GDM1 (cell line): Measurements from ENCODE around the gene LARP4.
"Not testable (repeated sequence)": the region's sequence is repeated elsewhere in the genome, so short reads cannot be mapped to it uniquely, and the experiment has no call there.

ENCODE experiments used
- DNase-seq: peaks from one replicate; lab custom pipeline; 2025; lab: John Stamatoyannopoulos, UW

LARP4 gene

DNA sequence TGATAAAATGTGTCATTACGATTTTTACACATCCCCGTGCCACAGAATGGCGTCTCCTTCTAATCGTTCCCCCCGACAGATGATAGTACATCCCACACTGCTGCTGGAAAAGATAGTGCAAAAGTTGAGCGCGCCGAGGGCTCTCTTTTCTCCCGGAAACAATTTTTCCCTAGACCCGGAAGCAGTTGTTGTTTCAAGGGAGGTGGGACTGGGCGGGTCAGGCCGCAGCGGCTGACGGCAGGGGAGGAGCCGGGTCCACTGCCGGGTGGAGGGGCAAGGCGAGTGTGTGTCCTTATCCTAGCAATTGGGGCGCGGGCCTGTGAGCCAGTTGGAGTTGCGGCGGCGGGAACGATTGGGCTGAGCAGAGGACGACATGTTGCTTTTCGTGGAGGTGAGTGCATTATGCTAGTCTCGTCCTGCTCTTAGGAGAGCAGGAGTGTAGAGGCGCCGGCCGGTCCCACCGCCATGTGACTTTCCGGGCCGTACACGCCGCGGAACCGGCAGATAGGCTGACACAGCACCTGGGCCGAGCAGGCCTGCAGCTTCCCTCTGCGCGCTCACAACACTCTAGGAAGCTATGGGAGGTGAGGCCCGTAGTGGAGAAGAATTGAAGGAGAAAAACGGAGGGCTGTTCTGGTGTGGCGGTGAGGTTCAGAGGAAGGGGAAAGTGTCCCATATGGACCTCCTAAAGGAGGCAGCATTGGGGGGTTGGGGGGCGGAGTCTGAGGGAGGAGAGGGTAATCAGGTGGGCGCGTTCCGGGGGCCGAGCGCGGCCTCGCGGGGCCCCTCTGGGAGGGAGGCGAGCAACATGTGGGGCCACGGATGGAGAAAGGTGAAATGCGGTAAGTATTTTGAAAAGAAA, at the start of gene LARP4:
Gene LARP4 (plus strand): TSS at position 248 of the 862 bp plus-strand sequence. CDS start 126 bp downstream, at position 374.
- DNase-seq, result peak; percentile 93

DNA sequence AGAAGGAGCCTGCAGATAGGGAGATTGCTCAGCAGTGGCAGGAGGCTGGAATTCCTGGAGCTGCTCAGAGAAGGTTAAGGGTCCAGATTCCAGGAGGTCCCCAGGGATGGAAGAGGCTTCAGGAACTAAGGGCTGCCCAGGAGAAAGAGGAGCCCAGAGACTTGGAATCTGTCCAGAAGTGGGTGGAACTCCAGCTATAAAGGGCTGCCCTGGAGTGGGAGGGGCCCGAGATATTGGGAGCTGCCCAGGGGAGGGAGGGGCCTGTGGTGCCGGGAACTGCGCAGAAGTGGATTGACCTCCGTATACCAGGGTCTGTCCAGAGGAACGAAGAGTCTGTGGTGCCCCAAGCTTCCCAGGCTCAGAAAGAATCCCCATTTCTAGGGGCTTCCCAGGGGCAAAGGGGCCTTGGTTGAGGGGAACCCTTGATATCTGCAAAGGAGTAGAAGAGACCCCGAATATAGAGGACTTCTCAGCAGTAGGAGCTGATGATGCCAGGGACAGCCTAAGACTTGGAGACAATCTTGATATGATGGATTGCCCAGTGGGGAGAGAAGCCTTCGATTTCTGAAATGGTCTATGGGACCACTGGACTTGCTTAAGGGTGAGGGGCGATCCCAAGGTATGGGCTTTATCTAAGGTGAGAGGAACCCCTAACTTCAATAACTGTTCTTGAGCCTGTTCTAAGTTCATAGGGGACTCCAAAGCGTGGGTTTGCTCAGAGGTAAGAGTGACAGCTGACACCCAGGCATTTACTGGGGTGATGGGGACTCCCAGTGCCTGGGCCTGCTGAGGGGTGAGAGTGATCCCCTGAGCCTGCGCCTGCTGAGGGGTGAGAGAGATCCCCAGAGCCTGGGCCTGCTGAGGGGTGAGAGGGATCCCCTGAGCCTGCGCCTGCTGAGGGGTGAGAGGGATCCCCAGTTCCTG, 49.3 kb upstream of the LARP4 start:
- no peak for DNase-seq

DNA sequence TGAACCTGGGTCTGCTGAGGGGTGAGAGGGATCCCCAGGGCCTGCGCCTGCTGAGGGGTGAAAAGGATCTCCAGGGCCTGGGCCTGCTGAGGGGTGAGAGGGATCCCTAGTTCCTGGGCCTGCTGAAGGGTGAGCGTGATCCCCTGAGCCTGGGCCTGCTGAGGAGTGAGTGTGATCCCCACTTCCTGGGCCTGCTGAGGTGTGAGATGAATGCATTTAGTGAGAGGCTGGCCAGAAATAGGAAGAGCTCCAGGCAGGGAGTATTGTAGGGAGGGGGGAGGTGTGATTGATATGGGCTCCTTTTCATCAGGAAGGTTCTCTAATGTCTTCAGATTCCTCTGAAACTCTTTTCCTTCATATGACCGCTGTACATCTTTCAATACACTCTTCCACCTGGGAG, 47.3 kb upstream of the LARP4 start:
- DNase-seq, result no peak

DNA sequence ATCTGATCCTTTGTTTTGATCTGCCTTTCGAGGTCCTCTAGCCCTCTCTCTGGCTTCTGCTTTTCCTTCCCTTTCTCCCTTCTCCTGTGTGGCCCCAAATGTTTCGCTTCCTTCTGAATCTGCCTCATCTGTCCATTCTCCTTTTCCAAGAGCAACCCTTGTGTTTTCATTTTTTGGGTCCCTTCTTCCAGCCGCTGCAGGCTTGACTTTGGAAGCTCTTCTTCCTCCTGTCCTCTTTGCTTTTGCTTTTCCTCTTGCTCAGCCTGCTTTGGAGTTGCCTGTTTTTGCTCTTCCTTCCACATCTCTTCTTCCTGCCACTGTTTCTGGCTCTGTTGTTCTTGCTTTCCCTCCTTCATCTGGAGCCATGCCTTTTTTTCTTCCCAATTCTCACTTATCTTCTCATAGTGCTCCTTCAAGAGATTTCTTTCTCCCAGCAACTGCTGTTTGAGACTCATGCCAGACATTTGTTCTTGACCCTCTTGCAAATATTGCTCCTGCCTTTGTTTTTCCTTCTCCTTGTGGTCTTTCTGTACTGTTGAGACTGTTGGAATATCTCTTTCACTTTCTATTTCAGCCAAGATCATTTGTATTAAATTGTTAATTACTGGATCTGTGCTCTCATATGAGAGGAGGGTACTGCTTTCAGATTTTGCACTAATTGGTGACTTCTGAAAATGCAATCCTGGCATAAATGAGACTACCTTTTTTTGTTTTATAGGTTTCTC, 46.7 kb upstream of the LARP4 start:
- DNase-seq, result no peak

DNA sequence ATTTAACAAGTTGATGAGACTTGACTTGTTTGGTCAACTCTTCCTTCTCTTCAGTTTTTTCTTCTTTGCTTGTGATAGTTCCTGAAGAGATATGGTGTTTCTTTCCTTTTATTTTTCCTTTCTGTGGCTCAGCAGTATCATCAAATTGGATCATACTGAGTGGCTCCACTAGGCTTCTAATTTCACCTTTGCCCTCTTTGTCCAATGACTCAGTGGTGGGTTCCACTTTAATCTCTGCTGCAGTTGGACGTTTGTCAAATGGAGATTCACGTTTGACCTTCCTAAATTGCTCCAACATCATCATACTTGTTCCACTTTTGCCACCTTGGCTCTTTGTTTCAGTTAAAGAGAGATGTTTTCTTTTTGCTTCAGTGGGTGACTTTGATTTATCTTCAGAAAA, 45.8 kb upstream of the LARP4 start:
- no peak for DNase-seq

DNA sequence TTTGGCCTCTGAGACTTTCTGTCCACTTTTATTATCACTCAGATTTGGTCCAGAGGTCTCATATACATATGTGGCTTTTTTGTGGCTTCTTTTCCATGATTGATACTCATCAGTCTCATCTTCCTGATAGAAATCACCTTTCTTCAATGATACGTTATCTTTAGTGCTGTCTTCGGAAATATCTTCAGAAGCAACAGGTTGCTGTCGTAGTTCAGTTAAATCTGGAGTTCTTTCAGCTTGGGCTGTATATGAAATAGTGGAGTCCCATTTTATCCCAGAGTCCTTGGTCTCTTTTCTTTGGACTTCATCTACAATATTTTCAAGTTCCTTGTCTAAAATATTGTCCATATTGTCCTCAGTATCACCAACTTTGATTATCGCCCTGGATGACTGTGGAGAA, 45.3 kb upstream of the LARP4 start:
- no peak for DNase-seq

DNA sequence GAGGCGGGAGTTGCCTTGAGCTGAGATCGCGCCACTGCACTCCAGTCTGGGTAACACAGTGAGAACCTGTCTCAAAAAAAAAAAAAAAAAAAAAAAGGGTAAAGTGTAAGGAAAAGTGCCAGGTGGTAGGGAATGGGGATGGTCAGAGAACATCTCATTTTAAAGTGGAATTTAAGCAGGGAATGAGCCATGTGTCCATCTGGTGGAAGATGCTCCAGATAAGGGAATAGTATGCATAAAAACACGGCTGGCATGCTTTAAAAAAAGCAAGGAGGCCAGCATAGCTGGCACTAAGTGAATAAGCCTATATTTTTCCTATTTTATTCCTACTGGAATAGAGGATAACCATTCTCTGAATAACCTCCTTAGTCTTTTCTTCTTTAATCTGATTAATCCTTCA, 38.0 kb upstream of the LARP4 start:
- no peak for DNase-seq

DNA sequence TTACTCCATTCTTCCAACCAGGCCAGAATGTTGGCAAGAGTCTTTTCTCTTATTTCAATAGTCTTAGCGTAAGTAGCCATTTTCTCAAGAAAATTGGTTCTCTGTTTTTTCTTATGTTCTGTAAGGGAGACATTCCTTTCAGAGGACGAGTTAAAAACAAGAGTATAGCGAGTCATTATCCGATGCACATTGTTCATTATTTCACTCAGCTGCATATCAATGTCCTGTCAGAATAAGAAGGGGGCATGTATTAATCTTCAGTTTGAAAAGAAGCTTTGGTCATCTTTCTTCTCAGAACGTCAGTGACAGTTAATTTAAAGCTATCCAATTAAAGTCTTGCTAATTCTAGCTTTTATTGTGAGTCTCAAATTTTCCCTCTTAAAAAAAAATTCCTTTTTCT, 37.5 kb upstream of the LARP4 start:
- DNase-seq, result no peak

DNA sequence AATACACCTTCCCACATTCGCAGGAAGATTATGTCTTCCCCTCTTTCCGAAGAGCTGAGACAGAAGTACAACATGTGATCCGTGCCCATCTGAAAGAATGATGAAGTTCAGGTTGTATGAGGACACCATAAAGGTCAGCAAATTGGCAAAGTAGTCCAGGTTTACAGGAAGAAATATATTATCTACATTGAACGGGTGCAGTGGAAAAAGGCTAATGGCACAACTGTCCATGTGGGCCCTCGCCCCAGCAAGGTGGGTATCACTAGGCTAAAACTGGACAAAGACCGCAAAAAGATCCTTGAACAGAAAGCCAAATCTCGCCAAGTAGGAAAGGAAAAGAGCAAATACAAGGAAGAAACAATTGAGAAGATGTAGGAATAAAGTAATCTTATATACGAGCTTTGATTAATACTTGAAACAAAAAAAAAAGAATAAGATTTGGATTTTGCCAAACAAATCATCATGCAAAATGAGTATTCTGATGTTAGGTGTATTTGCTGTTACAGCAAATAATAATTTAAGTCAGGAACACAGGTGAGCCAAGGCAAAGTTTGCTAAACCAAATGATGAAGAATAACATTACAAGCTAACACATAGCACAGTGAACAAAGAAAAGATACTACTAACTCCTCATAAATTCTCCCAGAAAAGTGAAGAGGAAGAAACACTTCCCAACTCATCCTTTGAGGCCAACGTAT, 34.8 kb upstream of the LARP4 start:
- DNase-seq, result no peak

DNA sequence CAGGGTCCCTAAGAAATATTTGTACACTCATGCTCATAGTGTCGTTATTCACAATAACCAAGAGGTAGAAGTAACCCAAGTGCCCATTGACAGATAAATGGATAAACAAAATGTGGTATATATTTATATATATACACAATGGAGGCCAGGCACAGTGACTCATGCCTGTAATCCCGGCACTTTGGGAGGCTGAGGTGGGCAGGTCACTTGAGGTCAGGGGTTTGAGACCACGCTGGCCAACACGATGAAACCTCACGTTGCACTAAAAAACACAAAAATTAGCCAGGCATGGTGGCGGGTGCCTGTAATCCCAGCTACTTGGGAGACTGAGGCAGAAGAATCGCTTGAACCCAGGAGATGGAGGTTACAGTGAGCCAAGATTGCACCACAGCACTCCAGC, 30.0 kb upstream of the LARP4 start:
- not testable (repeated sequence) for DNase-seq

DNA sequence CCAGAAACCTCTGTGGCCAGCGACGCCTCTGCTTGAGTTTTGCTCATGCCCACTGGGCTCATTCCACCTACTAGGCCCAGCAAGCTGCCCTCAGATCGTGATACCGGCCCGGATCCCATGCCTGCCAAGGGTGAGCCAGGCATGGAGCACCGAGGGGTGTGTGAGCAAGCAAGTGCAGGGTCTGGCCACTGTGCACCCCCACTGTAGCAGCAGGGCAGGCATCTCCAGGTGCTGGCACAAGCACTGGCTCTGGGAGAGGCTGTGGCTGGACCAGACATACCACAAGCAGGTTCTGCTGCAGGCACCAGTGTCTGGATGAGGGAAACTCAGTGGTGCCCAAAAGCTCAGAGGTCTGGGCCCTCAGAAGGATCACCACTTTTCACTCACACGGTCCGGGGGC, 24.9 kb upstream of the LARP4 start:
- no peak for DNase-seq

DNA sequence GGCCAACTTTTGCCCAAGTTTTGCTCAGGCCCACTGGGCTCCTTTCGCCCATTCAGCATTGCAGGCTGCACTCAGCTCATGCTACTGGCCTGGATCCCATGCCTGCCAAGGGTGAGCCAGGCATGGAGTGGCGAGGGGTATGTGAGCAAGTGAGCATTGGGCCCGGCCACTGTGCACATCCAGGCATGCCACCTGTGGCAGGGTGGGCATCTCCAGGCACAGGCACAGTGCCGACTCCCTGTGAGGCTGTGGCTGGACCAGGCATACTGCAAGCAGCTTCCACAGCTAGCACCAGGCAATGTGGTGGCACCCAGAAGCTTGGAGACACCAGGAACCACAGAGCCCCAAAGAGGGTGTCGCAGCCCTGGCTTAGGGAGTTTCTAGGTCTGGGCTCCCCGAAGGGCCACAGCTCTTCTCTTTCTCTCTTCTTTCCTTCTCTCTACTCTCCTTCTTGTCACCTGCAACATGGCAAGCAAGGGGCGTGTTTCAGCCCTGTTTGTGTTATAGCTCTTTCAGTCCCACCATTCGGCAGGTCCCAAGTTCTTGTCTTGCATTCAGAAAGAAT, 19.8 kb upstream of the LARP4 start:
- DNase-seq, result no peak

DNA sequence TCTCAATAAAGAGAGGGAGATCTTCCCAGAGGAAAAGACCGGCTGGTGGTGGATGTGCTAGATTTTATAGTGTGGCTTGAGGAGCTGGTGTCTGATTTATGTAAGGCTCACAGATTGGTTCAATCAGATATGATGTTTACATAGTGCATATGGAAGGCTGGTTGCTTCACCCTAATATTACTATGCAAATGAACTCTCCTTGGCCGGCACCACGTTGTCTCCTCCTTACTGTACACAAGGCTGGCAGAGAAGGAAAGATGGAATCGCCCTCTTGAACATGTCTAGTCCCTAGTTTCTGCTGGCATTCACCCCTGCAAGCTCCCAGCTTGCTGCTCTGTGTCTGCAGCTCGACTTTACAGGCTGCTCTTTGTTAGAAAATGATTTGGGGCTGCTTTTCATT, 13.2 kb upstream of the LARP4 start:
- no peak for DNase-seq

DNA sequence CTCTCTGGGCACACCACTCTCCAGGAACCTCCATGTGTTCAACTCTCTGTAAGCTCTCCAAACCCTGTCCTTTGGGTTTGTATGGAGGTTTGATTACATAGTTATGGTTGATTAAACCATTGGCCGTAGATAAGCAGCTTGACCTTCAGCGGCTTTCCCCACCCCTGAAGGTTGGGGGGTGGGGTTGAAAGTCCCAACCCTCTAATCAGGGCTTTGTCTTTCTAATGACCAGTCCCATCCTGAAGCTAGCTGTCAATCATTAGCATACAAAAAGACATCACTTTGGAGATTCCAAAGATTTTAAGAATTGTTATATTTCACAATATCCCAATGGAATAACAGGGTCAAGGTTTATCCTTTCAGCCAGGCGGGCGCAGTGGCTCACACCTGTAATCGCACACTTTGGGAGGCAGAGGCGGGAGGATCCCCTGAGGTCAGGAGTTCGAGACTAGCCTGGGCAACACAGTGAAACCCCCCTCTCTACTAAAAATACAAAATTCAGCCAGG, 12.7 kb upstream of the LARP4 start:
- no peak for DNase-seq

DNA sequence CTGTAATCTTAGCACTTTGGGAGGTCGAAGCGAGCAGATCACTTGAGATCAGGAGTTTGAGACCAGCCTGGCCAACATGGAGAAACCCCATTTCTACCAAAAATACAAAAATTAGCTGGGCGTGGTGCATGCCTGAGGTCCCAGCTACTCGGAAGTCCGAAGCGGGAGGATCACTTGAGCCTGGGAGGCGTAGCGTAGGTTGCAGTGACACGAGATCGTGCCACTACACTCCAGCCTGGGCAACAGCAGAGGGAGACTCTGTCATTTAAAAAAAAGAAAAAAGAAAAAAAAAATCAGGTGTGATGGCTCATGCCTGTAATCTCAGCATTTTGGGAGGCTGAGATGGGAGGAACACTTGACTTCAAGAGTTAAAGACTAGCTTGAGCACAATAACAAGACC, 11.9 kb upstream of the LARP4 start:
- not testable (repeated sequence) for DNase-seq

DNA sequence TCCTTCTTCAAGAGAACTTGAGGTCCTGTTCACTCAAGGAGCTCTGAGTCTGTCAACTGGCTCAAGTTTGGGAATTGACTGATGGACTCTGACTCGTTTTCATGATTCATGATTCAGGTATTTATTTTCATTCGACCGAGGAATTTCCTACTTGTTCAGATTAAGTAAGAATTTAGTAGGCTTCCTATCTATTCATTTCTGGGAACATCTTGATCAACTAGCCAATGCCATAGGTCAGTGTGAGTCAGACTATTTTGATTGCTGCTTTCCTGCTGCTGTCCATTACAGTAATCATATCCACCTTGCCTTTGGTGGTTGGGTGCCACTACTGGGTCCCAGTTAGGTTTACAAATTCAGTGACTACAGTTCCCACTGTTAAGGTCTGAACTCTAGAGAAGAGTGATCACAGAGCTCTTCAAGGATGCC, 10.4 kb upstream of the LARP4 start:
- no peak for DNase-seq

DNA sequence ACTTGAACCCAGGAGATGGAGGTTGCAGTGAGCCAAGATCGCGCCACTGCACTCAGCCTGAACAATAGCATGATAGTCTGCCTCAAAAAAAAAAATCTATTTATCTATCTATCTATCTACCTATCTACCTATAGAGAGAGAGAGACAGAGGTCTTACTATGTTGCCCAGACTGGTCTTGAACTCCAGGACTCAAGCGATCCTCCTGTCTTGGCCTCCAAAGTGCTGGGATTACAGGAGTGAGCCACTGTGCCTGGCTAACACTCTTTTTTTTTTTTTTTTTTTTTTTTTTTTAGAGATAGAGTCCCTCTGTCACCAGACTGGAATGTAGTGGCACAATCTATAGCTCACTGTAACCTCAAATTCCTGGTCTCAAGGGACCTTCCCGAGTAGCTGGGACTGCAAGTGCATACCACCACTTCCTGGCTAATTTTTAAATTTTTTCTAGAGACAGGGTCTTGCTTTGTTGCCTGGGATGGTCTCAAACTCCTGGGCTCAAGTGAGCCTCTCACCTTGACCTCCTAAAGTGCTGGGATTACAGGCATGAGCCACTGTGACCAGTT, 6.1 kb upstream of the LARP4 start:
- DNase-seq, result no peak

DNA sequence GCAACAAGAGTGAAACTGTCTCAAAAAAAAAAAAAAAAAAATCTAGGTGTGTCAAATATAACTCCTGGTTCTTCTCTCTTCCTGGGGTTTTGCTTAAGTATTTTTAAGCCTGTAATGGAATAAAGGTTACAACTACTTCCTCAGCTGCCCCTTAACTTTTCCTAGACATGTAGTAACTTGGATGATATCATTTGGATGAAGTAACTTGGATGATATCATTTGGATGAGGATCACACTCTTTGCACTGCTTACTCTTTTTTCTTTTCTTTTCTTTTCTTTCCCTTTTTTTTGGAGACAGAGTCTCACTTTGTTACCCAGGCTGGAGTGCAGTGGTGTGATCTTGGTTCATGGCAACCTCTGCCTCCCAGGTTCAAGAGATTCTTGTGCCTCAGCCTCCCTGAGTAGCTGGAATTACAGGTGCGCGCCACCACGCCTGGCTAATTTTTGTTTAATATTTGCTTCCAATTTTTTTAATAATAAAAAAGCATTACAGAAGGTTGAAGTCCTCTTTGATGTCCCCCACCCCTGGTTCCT, 3.5 kb upstream of the LARP4 start:
- DNase-seq, result no peak

DNA sequence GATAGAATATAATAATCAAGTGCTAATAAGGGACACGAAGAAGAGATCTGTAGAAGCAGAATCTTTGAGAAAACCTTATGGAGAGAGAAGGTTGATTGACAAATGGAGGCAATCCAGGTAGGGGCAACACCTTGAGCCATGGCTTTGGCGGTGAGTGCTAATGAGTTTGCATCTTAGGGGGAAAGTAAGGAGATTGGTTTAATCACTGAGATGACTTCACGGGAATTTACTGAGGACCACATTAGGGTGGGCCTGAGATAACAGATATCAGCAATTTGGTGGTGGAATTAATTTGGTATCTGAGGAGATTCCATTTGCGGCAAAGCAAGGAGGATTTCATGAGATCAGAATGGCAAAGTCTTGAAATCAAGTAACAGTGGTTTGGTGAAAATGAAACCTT, 1.8 kb upstream of the LARP4 start:
- no peak for DNase-seq

DNA sequence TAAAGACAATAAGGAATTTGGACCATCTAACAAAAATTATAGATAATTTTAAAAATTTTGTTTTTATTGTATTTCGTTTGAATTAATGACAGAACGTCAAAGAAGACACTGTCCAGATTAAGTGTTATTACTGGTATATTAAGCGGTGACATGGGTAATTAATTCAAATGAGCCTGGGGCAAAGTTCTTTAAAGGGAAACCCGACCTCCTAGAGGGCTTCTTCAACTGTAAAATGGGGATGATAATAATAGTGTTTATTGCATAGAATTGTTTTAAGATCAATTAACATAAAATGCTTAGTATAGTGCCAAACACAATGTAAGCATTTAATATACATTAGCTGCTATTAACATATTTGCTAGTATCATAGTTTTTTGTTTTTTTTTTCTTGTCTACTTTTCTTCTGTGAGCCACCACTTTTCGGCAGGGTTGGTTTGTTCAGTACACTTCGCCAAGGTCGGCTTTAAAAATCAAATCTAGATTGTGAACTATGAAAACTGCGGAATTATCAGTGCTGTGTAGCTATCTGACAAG, 514 bp upstream of the LARP4 start:
- no peak for DNase-seq
